WTC11 (cell line): Measurements from ENCODE around the gene KIF20B. TPM values are rescaled to one million over a fixed set of nuclear protein-coding genes. Genes with fewer than 3 reads are reported as not detected.

Experiments used
- ATAC-seq: fragments of 200-7000 bp; cut with Tn5 transposase; 2 replicates; pipeline ENCODE4 v1.10.0; 2021; ENCODE audit warnings: mild to moderate bottlenecking, moderate library complexity
- CTCF ChIA-PET: fragments of 300-600 bp; sonication (Branson Sonifier 250); formaldehyde crosslinking; loops from one replicate; lab custom pipeline; 2021; ENCODE audit warnings: antibody characterized with exemption; lab: Charles Lee
- POLR2A ChIA-PET: fragments of 350-600 bp; sonication (Branson Sonifier 250); formaldehyde crosslinking; loops from one replicate; lab custom pipeline; 2021; ENCODE audit warnings: antibody characterized with exemption; lab: Charles Lee
- DNase-seq: peaks from one replicate; pipeline ENCODE4 v3.0.0; 2021; ENCODE audit warnings: low spot score
- H3K27ac Mint-ChIP-seq: 2 replicates; pipeline ENCODE4 v1.8.0; 2021; ENCODE audit warnings: mixed read lengths
- H3K27me3 Mint-ChIP-seq: 2 replicates; pipeline ENCODE4 v1.8.0; 2021; ENCODE audit warnings: low read depth, mild to moderate bottlenecking, moderate library complexity, mixed read lengths
- H3K36me3 Mint-ChIP-seq: 2 replicates; pipeline ENCODE4 v1.8.0; 2021; ENCODE audit warnings: mixed read lengths
- H3K4me1 Mint-ChIP-seq: 2 replicates; pipeline ENCODE4 v1.8.0; 2022; ENCODE audit warnings: mixed read lengths
- H3K4me3 Mint-ChIP-seq: 2 replicates; pipeline ENCODE4 v1.8.0; 2021; ENCODE audit warnings: mild to moderate bottlenecking, moderate library complexity, mixed read lengths
- H3K9me3 Mint-ChIP-seq: 2 replicates; pipeline ENCODE4 v1.8.0; 2021; ENCODE audit warnings: mixed read lengths
- ATF1 ChIP-seq: sonication (generic); formaldehyde crosslinking; IDR thresholded peaks from 2 replicates; pipeline ENCODE4 v1.8.1; 2023; ENCODE audit warnings: mild to moderate bottlenecking, moderate library complexity, missing genetic modification reagents
- CREB1 ChIP-seq: sonication (generic); formaldehyde crosslinking; IDR thresholded peaks from 2 replicates; pipeline ENCODE4 v1.8.0; 2023; ENCODE audit warnings: mild to moderate bottlenecking, missing genetic modification reagents
- FOXJ3 ChIP-seq: sonication (generic); formaldehyde crosslinking; IDR thresholded peaks from 2 replicates; pipeline ENCODE4 v1.9.0; 2021; ENCODE audit warnings: missing genetic modification reagents, mild to moderate bottlenecking, borderline replicate concordance
- GABPB1 ChIP-seq: sonication (generic); formaldehyde crosslinking; IDR thresholded peaks from 2 replicates; pipeline ENCODE4 v1.8.1; 2023; ENCODE audit warnings: mild to moderate bottlenecking, missing genetic modification reagents
- HMGA2 ChIP-seq: fragments of 250-450 bp; sonication (Bioruptor Pico); IDR thresholded peaks from 2 replicates; pipeline ENCODE4 v1.4.0; 2021; ENCODE audit warnings: mild to moderate bottlenecking, moderate library complexity
- JUN ChIP-seq: sonication (generic); formaldehyde crosslinking; IDR thresholded peaks from 2 replicates; pipeline ENCODE4 v1.8.0; 2023; ENCODE audit warnings: mild to moderate bottlenecking, missing genetic modification reagents
- KAT7 ChIP-seq: sonication (generic); formaldehyde crosslinking; IDR thresholded peaks from 2 replicates; pipeline ENCODE4 v1.8.1; 2023; ENCODE audit warnings: missing genetic modification reagents, mild to moderate bottlenecking, borderline replicate concordance
- RORB ChIP-seq: fragments of 250-450 bp; sonication (Bioruptor Pico); IDR thresholded peaks from 2 replicates; pipeline ENCODE4 v1.9.0; 2021; ENCODE audit warnings: mild to moderate bottlenecking
- SMAD4 ChIP-seq: sonication (generic); formaldehyde crosslinking; IDR thresholded peaks from 2 replicates; pipeline ENCODE4 v1.8.0; 2022; ENCODE audit warnings: mild to moderate bottlenecking, missing genetic modification reagents
- ZBTB21 ChIP-seq: sonication (generic); formaldehyde crosslinking; IDR thresholded peaks from 2 replicates; pipeline ENCODE4 v1.8.1; 2023; ENCODE audit warnings: mild to moderate bottlenecking, missing genetic modification reagents, borderline replicate concordance
- ZNF138 ChIP-seq: sonication (generic); formaldehyde crosslinking; conservative IDR thresholded peaks from 2 replicates; pipeline ENCODE4 v1.8.1; 2022; ENCODE audit warnings: mild to moderate bottlenecking, moderate library complexity, missing genetic modification reagents
- ZNF263 ChIP-seq: sonication (generic); formaldehyde crosslinking; IDR thresholded peaks from 2 replicates; pipeline ENCODE4 v1.8.1; 2022; ENCODE audit warnings: low read depth, mild to moderate bottlenecking, moderate library complexity, missing genetic modification reagents
- ZNF671 ChIP-seq: fragments of 250-450 bp; sonication (Bioruptor Pico); IDR thresholded peaks from 2 replicates; pipeline ENCODE4 v1.8.0; 2021; ENCODE audit warnings: mild to moderate bottlenecking
- total RNA-seq: library from RNA; stranded (reverse); gene quantifications from 3 replicates; pipeline ENCODE4 v1.2.3, GENCODE V29; 2021
- TF ChIP-seq, protein P1 (sequence below): sonication (generic); formaldehyde crosslinking; IDR thresholded peaks from 2 replicates; pipeline ENCODE4 v1.8.0; 2023; ENCODE audit warnings: missing genetic modification reagents
- TF ChIP-seq, protein P2 (sequence below): fragments of 250-450 bp; sonication (Bioruptor Pico); IDR thresholded peaks from 2 replicates; pipeline ENCODE4 v2.1.2; 2022; ENCODE audit warnings: mild to moderate bottlenecking, moderate library complexity
- TF ChIP-seq, protein P3 (sequence below): fragments of 250-450 bp; sonication (Bioruptor Pico); IDR thresholded peaks from 2 replicates; pipeline ENCODE4 v1.9.0; 2021; ENCODE audit warnings: mild to moderate bottlenecking, borderline replicate concordance
- TF ChIP-seq, protein P4 (sequence below): sonication (generic); formaldehyde crosslinking; conservative IDR thresholded peaks from 2 replicates; pipeline ENCODE4 v1.8.1; 2023; ENCODE audit warnings: mild to moderate bottlenecking, low read depth, missing genetic modification reagents, moderate library complexity
- TF ChIP-seq, protein P5 (sequence below): fragments of 200-600 bp; IDR thresholded peaks from 2 replicates; pipeline ENCODE4 v1.8.0; 2022; ENCODE audit warnings: antibody characterized with exemption
- TF ChIP-seq, protein P6 (sequence below): sonication (generic); formaldehyde crosslinking; IDR thresholded peaks from 2 replicates; pipeline ENCODE4 v1.8.1; 2023; ENCODE audit warnings: mild to moderate bottlenecking, missing genetic modification reagents, borderline replicate concordance

The KIF20B gene
- total RNA-seq, 1 experiment from 2014 or later, result 70.2 TPM

DNA sequence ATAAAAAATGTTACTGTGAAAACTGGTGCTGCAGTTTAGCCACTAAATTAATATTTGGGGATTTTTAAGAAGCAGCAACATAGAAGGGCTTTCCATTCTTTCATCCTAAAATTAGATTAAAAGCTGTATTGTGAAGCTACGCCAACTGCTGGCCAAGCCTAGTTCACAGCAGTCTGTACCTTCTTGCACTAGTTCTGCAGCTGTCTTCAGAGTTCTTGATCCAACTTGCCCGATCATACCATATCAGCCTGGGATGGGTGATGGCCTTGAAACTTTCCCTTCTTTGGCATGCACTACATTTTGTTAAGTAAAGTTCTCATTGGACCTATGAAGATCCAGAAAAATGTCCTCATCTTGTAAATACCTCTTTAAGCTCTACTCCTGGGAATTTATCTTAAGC is 36.1 kb upstream of the KIF20B start:
- H3K36me3 Mint-ChIP-seq, result no peaks in the 10 kb centered on the region
- H3K27ac Mint-ChIP-seq, result no peak overlapping the region
- ChIA-PET CTCF (interaction anchor here (0.7 to 1.3 kb wide), 4 partner anchors 8 to 296 kb away, joined by 3 to 4 read pairs (median 3); partner anchors contain the start of gene KIF20B), POLR2A (interaction anchor here (2.1 kb wide), 1 partner anchor 21 kb away, joined by 7 read pairs; no protein-coding TSS in a partner anchor)
- 0 out of 2 replicates have a peak, but pooled peaks have one; percentile 38 for ATAC-seq
- no peaks in the 10 kb centered on the region for H3K9me3 Mint-ChIP-seq
- H3K4me3 Mint-ChIP-seq, result no peak overlapping the region
- no peaks in the 10 kb centered on the region for H3K4me1 Mint-ChIP-seq
- H3K27me3 Mint-ChIP-seq, result no peaks in the 10 kb centered on the region; the same call in 1 of the 2 replicates
- TF ChIP-seq ZNF263 (CRISPR knock-in tag), result no peak
- TF ChIP-seq, protein P1, sequence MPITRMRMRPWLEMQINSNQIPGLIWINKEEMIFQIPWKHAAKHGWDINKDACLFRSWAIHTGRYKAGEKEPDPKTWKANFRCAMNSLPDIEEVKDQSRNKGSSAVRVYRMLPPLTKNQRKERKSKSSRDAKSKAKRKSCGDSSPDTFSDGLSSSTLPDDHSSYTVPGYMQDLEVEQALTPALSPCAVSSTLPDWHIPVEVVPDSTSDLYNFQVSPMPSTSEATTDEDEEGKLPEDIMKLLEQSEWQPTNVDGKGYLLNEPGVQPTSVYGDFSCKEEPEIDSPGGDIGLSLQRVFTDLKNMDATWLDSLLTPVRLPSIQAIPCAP (CRISPR knock-in tag), result no peak
- TF ChIP-seq GABPB1 (CRISPR knock-in tag), result no peak
- no peak for TF ChIP-seq RORB
- no peak for TF ChIP-seq CREB1 (CRISPR knock-in tag)
- no peak for TF ChIP-seq JUN (CRISPR knock-in tag)
- TF ChIP-seq FOXJ3 (CRISPR knock-in tag), result no peak
- TF ChIP-seq, protein P2, sequence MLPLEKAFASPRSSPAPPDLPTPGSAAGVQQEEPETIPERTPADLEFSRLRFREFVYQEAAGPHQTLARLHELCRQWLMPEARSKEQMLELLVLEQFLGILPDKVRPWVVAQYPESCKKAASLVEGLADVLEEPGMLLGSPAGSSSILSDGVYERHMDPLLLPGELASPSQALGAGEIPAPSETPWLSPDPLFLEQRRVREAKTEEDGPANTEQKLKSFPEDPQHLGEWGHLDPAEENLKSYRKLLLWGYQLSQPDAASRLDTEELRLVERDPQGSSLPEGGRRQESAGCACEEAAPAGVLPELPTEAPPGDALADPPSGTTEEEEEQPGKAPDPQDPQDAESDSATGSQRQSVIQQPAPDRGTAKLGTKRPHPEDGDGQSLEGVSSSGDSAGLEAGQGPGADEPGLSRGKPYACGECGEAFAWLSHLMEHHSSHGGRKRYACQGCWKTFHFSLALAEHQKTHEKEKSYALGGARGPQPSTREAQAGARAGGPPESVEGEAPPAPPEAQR (CRISPR knock-in tag), result no peak
- no peak for TF ChIP-seq ZNF671
- TF ChIP-seq, protein P3, sequence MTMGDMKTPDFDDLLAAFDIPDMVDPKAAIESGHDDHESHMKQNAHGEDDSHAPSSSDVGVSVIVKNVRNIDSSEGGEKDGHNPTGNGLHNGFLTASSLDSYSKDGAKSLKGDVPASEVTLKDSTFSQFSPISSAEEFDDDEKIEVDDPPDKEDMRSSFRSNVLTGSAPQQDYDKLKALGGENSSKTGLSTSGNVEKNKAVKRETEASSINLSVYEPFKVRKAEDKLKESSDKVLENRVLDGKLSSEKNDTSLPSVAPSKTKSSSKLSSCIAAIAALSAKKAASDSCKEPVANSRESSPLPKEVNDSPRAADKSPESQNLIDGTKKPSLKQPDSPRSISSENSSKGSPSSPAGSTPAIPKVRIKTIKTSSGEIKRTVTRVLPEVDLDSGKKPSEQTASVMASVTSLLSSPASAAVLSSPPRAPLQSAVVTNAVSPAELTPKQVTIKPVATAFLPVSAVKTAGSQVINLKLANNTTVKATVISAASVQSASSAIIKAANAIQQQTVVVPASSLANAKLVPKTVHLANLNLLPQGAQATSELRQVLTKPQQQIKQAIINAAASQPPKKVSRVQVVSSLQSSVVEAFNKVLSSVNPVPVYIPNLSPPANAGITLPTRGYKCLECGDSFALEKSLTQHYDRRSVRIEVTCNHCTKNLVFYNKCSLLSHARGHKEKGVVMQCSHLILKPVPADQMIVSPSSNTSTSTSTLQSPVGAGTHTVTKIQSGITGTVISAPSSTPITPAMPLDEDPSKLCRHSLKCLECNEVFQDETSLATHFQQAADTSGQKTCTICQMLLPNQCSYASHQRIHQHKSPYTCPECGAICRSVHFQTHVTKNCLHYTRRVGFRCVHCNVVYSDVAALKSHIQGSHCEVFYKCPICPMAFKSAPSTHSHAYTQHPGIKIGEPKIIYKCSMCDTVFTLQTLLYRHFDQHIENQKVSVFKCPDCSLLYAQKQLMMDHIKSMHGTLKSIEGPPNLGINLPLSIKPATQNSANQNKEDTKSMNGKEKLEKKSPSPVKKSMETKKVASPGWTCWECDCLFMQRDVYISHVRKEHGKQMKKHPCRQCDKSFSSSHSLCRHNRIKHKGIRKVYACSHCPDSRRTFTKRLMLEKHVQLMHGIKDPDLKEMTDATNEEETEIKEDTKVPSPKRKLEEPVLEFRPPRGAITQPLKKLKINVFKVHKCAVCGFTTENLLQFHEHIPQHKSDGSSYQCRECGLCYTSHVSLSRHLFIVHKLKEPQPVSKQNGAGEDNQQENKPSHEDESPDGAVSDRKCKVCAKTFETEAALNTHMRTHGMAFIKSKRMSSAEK, result no peak
- TF ChIP-seq HMGA2 (CRISPR knock-in tag), result no peak
- TF ChIP-seq ZBTB21 (CRISPR knock-in tag), result no peak
- TF ChIP-seq, protein P4, sequence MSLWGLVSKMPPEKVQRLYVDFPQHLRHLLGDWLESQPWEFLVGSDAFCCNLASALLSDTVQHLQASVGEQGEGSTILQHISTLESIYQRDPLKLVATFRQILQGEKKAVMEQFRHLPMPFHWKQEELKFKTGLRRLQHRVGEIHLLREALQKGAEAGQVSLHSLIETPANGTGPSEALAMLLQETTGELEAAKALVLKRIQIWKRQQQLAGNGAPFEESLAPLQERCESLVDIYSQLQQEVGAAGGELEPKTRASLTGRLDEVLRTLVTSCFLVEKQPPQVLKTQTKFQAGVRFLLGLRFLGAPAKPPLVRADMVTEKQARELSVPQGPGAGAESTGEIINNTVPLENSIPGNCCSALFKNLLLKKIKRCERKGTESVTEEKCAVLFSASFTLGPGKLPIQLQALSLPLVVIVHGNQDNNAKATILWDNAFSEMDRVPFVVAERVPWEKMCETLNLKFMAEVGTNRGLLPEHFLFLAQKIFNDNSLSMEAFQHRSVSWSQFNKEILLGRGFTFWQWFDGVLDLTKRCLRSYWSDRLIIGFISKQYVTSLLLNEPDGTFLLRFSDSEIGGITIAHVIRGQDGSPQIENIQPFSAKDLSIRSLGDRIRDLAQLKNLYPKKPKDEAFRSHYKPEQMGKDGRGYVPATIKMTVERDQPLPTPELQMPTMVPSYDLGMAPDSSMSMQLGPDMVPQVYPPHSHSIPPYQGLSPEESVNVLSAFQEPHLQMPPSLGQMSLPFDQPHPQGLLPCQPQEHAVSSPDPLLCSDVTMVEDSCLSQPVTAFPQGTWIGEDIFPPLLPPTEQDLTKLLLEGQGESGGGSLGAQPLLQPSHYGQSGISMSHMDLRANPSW, result no peak
- TF ChIP-seq ZNF138 (CRISPR knock-in tag), result no peak
- TF ChIP-seq KAT7 (CRISPR knock-in tag), result no peak
- no peak for DNase-seq

DNA sequence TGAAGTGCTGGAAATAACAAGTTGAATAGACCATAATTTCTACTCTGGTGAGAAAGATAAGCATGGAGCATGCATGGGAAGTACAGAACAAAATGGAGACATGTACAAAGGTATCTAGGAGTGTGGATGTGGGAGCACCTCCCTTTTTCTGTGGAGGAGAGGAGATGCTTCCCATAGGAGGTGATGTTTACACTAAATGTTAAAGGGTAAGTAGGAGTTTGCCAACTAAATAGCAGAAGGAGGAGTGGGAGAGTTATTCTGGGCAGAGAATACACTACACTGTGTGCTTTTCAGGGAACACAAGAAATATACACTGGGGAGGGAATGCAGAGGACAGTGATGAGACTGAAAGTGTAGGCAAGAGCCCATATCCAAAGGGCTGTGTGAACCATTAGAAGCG is 35.3 kb upstream of the KIF20B start:
- no peak overlapping the region for H3K27ac Mint-ChIP-seq
- ATAC-seq (no peak), DNase-seq (no peak)
- ChIA-PET CTCF (interaction anchor here (0.7 kb wide), 1 partner anchor 35 kb away, joined by 3 read pairs; the partner anchor contains the start of gene KIF20B), POLR2A (no interaction called here)
- H3K27me3 Mint-ChIP-seq, result no peaks in the 10 kb centered on the region; the same call in 1 of the 2 replicates
- H3K4me1 Mint-ChIP-seq, result no peaks in the 10 kb centered on the region
- no peaks in the 10 kb centered on the region for H3K36me3 Mint-ChIP-seq
- H3K9me3 Mint-ChIP-seq, result no peaks in the 10 kb centered on the region
- H3K4me3 Mint-ChIP-seq, result no peak overlapping the region
- TF ChIP-seq, protein P5, sequence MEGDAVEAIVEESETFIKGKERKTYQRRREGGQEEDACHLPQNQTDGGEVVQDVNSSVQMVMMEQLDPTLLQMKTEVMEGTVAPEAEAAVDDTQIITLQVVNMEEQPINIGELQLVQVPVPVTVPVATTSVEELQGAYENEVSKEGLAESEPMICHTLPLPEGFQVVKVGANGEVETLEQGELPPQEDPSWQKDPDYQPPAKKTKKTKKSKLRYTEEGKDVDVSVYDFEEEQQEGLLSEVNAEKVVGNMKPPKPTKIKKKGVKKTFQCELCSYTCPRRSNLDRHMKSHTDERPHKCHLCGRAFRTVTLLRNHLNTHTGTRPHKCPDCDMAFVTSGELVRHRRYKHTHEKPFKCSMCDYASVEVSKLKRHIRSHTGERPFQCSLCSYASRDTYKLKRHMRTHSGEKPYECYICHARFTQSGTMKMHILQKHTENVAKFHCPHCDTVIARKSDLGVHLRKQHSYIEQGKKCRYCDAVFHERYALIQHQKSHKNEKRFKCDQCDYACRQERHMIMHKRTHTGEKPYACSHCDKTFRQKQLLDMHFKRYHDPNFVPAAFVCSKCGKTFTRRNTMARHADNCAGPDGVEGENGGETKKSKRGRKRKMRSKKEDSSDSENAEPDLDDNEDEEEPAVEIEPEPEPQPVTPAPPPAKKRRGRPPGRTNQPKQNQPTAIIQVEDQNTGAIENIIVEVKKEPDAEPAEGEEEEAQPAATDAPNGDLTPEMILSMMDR, result no peak
- TF ChIP-seq ZNF671 (no peak), ATF1 (no peak), SMAD4 (CRISPR knock-in tag) (no peak), ZNF263 (CRISPR knock-in tag) (no peak)
- TF ChIP-seq, protein P6, sequence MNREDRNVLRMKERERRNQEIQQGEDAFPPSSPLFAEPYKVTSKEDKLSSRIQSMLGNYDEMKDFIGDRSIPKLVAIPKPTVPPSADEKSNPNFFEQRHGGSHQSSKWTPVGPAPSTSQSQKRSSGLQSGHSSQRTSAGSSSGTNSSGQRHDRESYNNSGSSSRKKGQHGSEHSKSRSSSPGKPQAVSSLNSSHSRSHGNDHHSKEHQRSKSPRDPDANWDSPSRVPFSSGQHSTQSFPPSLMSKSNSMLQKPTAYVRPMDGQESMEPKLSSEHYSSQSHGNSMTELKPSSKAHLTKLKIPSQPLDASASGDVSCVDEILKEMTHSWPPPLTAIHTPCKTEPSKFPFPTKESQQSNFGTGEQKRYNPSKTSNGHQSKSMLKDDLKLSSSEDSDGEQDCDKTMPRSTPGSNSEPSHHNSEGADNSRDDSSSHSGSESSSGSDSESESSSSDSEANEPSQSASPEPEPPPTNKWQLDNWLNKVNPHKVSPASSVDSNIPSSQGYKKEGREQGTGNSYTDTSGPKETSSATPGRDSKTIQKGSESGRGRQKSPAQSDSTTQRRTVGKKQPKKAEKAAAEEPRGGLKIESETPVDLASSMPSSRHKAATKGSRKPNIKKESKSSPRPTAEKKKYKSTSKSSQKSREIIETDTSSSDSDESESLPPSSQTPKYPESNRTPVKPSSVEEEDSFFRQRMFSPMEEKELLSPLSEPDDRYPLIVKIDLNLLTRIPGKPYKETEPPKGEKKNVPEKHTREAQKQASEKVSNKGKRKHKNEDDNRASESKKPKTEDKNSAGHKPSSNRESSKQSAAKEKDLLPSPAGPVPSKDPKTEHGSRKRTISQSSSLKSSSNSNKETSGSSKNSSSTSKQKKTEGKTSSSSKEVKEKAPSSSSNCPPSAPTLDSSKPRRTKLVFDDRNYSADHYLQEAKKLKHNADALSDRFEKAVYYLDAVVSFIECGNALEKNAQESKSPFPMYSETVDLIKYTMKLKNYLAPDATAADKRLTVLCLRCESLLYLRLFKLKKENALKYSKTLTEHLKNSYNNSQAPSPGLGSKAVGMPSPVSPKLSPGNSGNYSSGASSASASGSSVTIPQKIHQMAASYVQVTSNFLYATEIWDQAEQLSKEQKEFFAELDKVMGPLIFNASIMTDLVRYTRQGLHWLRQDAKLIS (CRISPR knock-in tag), result no peak
- TF ChIP-seq, protein P1 (CRISPR knock-in tag), result no peak
